ENCODE data around the gene RSBN1. TPM values are rescaled to one million over a fixed set of nuclear protein-coding genes. Genes with fewer than 3 reads are reported as not detected.

The RSBN1 gene
- total and polyA plus RNA-seq, 2 donors = 9.6 to 34.2 TPM

GRCh38 chr1:113846391-113847035, 34.2 kb upstream of the RSBN1 start:
- H3K27ac ChIP-seq (ENCODE audit: low read depth) = no peak overlapping the region
- no peaks in the 10 kb centered on the region for H3K4me1 ChIP-seq (ENCODE audit: insufficient read depth)
- WGBS = 77% methylated on average over 2 of the region's 2 CpGs
- H3K36me3 ChIP-seq (ENCODE audit: insufficient read depth) = no peaks in the 10 kb centered on the region
- H3K4me3 ChIP-seq (ENCODE audit: low read depth, low read length) = no peak overlapping the region
- no peak for DNase-seq (ENCODE audit: extremely low spot score)

GRCh38 chr1:113836534-113836933, 24.3 kb upstream of the RSBN1 start:
- Histone ChIP-seq H3K27ac (ENCODE audit: low read depth) (no peak overlapping the region), H3K36me3 (ENCODE audit: insufficient read depth) (no peaks in the 10 kb centered on the region), H3K4me3 (ENCODE audit: low read depth, low read length) (no peak overlapping the region), H3K4me1 (ENCODE audit: insufficient read depth) (no peaks in the 10 kb centered on the region)
- no peak for DNase-seq (ENCODE audit: extremely low spot score)
- 95% methylated on average over 1 of the region's 1 CpG for WGBS

- Histone ChIP-seq H3K36me3 (ENCODE audit: insufficient read depth) (no peaks in the 10 kb centered on the region), H3K27ac (ENCODE audit: low read depth) (no peak overlapping the region), H3K4me1 (ENCODE audit: insufficient read depth) (no peaks in the 10 kb centered on the region), H3K4me3 (ENCODE audit: low read depth, low read length) (no peak overlapping the region)
- DNase-seq (ENCODE audit: extremely low spot score) = peak; percentile 11
- WGBS = 13% methylated on average over 4 of the region's 4 CpGs
Observed at GRCh38 chr1:113835686-113836290, 23.5 kb upstream of the RSBN1 start.

DNA sequence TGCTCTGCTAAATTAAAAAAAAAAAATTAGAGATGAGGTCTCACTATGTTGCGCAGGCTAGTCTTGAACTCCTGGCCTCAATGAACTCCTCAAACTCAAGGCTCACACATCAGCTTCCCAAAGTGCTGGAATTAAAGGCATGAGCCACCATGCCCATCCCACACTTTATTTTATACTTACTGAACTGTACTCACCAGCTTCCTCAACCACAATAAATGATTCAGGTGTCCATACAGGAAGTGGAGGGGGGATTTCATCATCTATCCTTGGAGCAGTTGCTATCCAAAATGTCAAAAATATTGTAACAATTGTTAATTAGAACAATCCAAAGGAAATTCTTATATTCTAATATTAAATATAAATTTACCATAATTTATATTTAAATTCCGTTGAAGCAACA, 22.4 kb upstream of the RSBN1 start:
- H3K4me3 ChIP-seq (ENCODE audit: low read depth, low read length) = no peak overlapping the region
- no peak overlapping the region for H3K27ac ChIP-seq (ENCODE audit: low read depth)
- H3K36me3 ChIP-seq (ENCODE audit: insufficient read depth) = no peaks in the 10 kb centered on the region
- 96% methylated on average over 2 of the region's 2 CpGs for WGBS
- no peaks in the 10 kb centered on the region for H3K4me1 ChIP-seq (ENCODE audit: insufficient read depth)
- DNase-seq (ENCODE audit: extremely low spot score) = no peak

- 70% methylated on average over 3 of the region's 3 CpGs for WGBS
- H3K4me3 ChIP-seq (ENCODE audit: low read depth, low read length) = no peak overlapping the region
- H3K27ac ChIP-seq (ENCODE audit: low read depth) = no peak overlapping the region
- H3K36me3 ChIP-seq (ENCODE audit: insufficient read depth) = no peaks in the 10 kb centered on the region
- H3K4me1 ChIP-seq (ENCODE audit: insufficient read depth) = no peaks in the 10 kb centered on the region
- no peak for DNase-seq (ENCODE audit: extremely low spot score)
Observed at GRCh38 chr1:113830039-113830438, 17.8 kb upstream of the RSBN1 start.

DNA sequence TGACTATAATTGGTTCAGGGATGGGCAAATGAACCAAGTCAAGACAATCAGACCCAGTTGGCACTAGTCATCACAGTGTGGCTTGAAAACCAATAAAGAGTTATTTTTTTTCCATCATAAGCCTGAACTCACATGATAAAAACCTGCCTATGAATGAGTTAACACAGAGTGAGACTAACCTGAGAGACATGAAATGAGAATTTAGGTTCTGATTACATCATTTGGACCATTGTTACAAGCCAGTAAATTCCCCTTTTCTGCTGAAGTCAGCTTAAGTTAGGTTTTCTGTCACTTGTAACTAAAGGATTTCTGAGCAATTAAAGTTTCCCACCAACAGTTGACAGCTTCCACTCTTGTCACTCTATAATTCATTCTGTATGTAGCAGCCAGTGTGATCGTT, 9.6 kb upstream of the RSBN1 start:
- DNase-seq (ENCODE audit: extremely low spot score) = no peak
- no peak overlapping the region for H3K27ac ChIP-seq (ENCODE audit: low read depth)
- no peaks in the 10 kb centered on the region for H3K4me1 ChIP-seq (ENCODE audit: insufficient read depth)

GRCh38 chr1:113818578-113818977, 6.3 kb upstream of the RSBN1 start:
- H3K27ac ChIP-seq (ENCODE audit: low read depth) = no peak overlapping the region
- no peaks in the 10 kb centered on the region for H3K36me3 ChIP-seq (ENCODE audit: insufficient read depth)
- no peaks in the 10 kb centered on the region for H3K4me1 ChIP-seq (ENCODE audit: insufficient read depth)
- DNase-seq (ENCODE audit: extremely low spot score) = no peak
- 89% methylated on average over 2 of the region's 2 CpGs for WGBS
- H3K4me3 ChIP-seq (ENCODE audit: low read depth, low read length) = no peak overlapping the region

More for the DNA sequence above, 9.6 kb upstream of the RSBN1 start:
- 39% methylated on average over 1 of the region's 1 CpG for WGBS
- Histone ChIP-seq H3K36me3 (ENCODE audit: insufficient read depth) (no peaks in the 10 kb centered on the region), H3K4me3 (ENCODE audit: low read depth, low read length) (no peak overlapping the region)

- H3K36me3 ChIP-seq (ENCODE audit: insufficient read depth) = no peaks in the 10 kb centered on the region
- H3K4me1 ChIP-seq (ENCODE audit: insufficient read depth) = no peaks in the 10 kb centered on the region
- no peak overlapping the region for H3K27ac ChIP-seq (ENCODE audit: low read depth)
- H3K4me3 ChIP-seq (ENCODE audit: low read depth, low read length) = no peak overlapping the region
- DNase-seq (ENCODE audit: extremely low spot score) = no peak
- 96% methylated on average over 15 of the region's 15 CpGs for WGBS
Observed at GRCh38 chr1:113813218-113813617, 942 bp upstream of the RSBN1 start.

- Histone ChIP-seq H3K27ac (ENCODE audit: low read depth) (peak overlapping the region; percentile 68), H3K36me3 (ENCODE audit: insufficient read depth) (no peaks in the 10 kb centered on the region), H3K4me3 (ENCODE audit: low read depth, low read length) (peak overlapping the region; percentile 29), H3K4me1 (ENCODE audit: insufficient read depth) (no peaks in the 10 kb centered on the region)
- peak; percentile 15 for DNase-seq (ENCODE audit: extremely low spot score)
- WGBS = 21% methylated on average over 13 of the region's 13 CpGs
Observed at GRCh38 chr1:113812661-113813135, 422 bp upstream of the RSBN1 start.

DNA sequence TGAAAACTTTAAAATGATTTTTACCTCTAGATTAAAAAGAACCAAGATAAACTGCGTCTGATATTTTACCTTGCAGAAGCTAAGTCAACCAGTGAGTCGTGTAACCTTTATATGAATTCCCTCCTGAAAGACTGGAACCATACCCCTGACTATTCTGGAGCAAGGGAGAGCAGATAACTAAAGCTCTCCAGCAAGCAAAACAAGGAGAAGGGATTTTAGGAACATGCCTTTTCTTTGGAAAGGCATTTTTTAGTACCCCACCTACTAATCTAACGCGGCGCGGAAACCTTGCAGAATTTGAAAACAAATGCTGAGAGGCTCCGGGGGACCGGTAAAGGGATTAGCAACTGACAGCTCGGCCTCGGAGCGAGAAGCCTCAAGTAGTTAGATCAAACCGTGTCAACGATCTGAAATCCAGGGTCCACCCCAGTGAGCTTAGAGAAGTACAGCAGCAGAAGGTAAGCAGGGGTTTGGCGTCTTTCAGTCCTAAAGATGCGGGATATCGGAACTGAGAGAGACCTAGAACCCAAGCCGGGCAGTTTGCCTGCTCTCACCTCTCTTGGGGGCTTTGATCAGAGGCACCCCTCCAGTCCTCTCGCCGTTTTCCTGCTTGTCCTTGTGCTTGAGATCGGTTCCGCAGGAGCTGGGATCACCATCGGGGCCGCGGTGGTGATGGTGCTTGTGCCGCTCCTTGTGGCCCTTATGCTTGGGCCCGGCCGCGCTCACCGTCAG, 954 bp downstream of the RSBN1 start:
- Histone ChIP-seq H3K27ac (ENCODE audit: low read depth) (peak overlapping the region; percentile 97), H3K4me3 (ENCODE audit: low read depth, low read length) (peak overlapping the region; percentile 73), H3K36me3 (ENCODE audit: insufficient read depth) (no peaks in the 10 kb centered on the region), H3K4me1 (ENCODE audit: insufficient read depth) (no peaks in the 10 kb centered on the region)
- under 1% methylated on average over 29 of the region's 29 CpGs for WGBS
- peak; percentile 15 for DNase-seq (ENCODE audit: extremely low spot score)

DNA sequence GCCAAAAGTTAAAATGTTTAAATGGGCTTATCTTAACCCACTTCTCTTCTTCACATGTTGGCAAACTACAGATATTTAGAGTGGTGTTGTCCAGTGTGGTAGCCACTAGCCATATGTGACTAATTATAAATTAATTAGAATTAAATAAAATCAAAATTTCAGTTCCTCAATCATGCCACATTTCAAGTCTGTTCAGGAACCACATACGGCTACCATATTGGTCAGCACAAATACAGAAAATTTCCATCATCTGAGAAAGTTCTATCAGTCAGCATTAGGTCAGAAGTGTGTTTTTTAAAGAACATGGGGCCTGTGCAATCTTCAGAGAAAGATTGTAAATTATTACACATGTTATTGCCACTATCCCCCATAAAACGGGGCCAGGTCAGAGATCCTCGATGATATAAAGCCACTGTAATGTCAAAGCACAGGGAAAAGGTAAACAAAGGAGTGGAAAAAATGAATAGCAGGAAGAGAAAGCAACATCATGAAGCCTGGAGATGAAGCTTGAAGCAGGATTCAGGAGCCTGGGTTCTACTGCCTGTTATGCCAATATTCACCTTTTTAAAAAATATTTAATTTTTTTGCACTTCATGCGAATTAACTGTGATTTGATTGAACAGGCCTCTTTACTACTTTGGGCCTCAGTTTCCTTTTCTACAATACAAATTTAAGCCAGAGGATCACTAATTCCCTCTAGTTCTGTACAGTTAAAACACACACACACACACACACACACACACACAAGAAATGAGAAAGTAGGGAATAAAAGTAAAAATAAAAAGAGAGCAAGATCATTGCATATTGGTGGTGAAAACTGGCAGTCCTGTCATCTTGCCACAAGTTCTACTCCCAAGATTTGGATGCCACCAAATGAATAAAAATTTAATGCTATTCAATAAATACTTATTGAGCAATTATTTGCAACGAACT, 2.3 kb downstream of the RSBN1 start:
- no peak for DNase-seq (ENCODE audit: extremely low spot score)
- 40% methylated on average over 5 of the region's 5 CpGs for WGBS
- no peak overlapping the region for H3K27ac ChIP-seq (ENCODE audit: low read depth)
- no peaks in the 10 kb centered on the region for H3K36me3 ChIP-seq (ENCODE audit: insufficient read depth)
- peak overlapping the region; percentile 7 for H3K4me3 ChIP-seq (ENCODE audit: low read depth, low read length)
- no peaks in the 10 kb centered on the region for H3K4me1 ChIP-seq (ENCODE audit: insufficient read depth)

DNA sequence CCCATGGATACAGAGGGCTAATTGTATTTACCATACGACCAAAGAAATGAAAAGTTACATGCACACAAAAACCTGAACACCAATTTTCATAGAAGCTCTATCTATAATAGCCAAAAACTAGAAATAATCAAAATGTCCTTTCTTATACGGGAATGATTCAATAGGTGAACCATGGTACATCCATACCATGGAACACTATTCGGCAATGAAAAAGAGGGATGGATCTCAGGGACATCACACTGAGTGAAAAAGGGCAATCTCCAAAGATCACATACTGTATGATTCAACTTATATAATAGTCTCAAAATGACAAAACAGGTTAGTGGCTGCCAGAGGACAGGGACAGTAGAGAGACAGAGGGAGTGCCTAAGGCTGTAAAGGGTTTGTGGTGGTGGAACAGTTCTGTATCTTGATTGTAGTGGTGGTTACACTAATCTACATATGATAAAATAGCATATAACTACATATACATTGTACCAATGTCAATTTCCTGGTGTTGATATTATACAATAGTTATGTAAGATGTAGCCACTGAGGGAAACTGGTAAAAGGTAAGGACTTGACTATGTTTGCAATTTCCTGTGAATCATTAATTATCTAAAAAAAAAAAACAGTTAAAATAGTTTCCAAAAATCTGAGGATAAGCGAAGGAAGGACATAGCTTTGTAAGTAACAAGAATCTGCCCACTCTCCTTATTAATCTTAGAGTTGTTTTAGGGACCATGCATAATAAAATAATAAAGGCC, 3.7 kb downstream of the RSBN1 start:
- H3K36me3 ChIP-seq (ENCODE audit: insufficient read depth) = no peaks in the 10 kb centered on the region
- WGBS = 96% methylated on average over 4 of the region's 4 CpGs
- H3K4me3 ChIP-seq (ENCODE audit: low read depth, low read length) = no peak overlapping the region
- no peaks in the 10 kb centered on the region for H3K4me1 ChIP-seq (ENCODE audit: insufficient read depth)
- H3K27ac ChIP-seq (ENCODE audit: low read depth) = no peak overlapping the region
- no peak for DNase-seq (ENCODE audit: extremely low spot score)

DNA sequence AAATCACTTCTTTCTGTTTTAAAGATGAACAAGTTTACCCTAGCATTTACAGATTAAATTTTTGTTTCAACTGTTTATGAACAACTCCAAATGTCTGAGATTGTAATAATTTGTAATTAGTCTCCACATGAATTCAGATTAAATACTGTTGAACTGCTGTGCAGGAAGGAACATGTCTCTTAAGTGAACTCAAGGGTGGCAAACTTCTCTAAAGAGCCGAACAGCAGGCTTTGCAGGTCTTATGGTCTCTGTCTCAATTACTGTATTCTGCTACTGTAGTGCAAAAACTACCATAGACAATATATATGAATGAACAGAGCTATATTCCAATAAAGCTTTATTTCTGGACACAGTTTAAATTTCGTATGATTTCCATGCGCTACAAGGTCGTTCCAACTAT, 6.6 kb downstream of the RSBN1 start:
- WGBS = 94% methylated on average over 4 of the region's 4 CpGs
- no peaks in the 10 kb centered on the region for H3K4me1 ChIP-seq (ENCODE audit: insufficient read depth)

More for the DNA sequence above, 6.6 kb downstream of the RSBN1 start:
- Histone ChIP-seq H3K27ac (ENCODE audit: low read depth) (no peak overlapping the region), H3K4me3 (ENCODE audit: low read depth, low read length) (no peak overlapping the region), H3K36me3 (ENCODE audit: insufficient read depth) (no peaks in the 10 kb centered on the region)
- DNase-seq (ENCODE audit: extremely low spot score) = no peak

Measured in urinary bladder (tissue), 4 donors.